Measurements from ENCODE around the gene RPTOR. TPM values are rescaled to one million over a fixed set of nuclear protein-coding genes. Genes with fewer than 3 reads are reported as not detected.
A peak's percentile ranks its signal among the peaks of the same experiment; 100 is the strongest.

RPTOR gene
- polyA plus RNA-seq, 3 donors from 2014 or later: 1.8 to 10.2 (median 3.8) TPM

- H3K9me3 Mint-ChIP-seq: no peaks in the 10 kb centered on the region
- H3K4me1 Mint-ChIP-seq: peaks cover 25 to 47% of the 10 kb centered on the region in 2 donors
Measured at GRCh38 chr17:80545499-80545826, 825 bp downstream of the RPTOR start.

GRCh38 chr17:80546267-80546666 lies 1.6 kb downstream of the RPTOR start:
- Mint-ChIP-seq H3K27me3 (ENCODE audit: low read depth in 3 of 3) (peaks cover 6 to 9% (median 8%) of the 10 kb centered on the region in 3 donors), H3K27ac (no peak overlapping the region), H3K4me1 (peaks cover 26 to 51% of the 10 kb centered on the region in 2 donors), H3K36me3 (no peaks in the 10 kb centered on the region), H3K9me3 (no peaks in the 10 kb centered on the region), H3K4me3 (peak overlapping the region; percentile 63 to 91 (median 87))
- no peak for DNase-seq

More at GRCh38 chr17:80545499-80545826, 825 bp downstream of the RPTOR start:
- peak overlapping the region; percentile 86 to 91 (median 90) for H3K4me3 Mint-ChIP-seq
- DNase-seq: no peak
- peak overlapping the region in 3 of 6 donors; percentile 74 to 77 (median 74) for H3K27ac Mint-ChIP-seq
- peaks cover 6 to 10% (median 8%) of the 10 kb centered on the region in 3 donors for H3K27me3 Mint-ChIP-seq (ENCODE audit: low read depth in 3 of 3)
- no peaks in the 10 kb centered on the region for H3K36me3 Mint-ChIP-seq

- H3K9me3 Mint-ChIP-seq: no peaks in the 10 kb centered on the region
- peaks cover 12 to 21% of the 10 kb centered on the region in 2 donors for H3K4me1 Mint-ChIP-seq
- no peak overlapping the region for H3K27ac Mint-ChIP-seq
- no peaks in the 10 kb centered on the region for H3K36me3 Mint-ChIP-seq
- peaks cover 0 to 2% (median 0%) of the 10 kb centered on the region in 3 donors for H3K27me3 Mint-ChIP-seq (ENCODE audit: low read depth in 3 of 3)
- H3K4me3 Mint-ChIP-seq: no peak overlapping the region
- DNase-seq: no peak
Measured at GRCh38 chr17:80552523-80552922, 7.9 kb downstream of the RPTOR start.

- no peak for DNase-seq
- Mint-ChIP-seq H3K9me3 (no peaks in the 10 kb centered on the region), H3K36me3 (peaks cover 0 to 4% (median 0%) of the 10 kb centered on the region in 3 donors), H3K4me3 (no peak overlapping the region), H3K4me1 (peaks cover 13 to 25% of the 10 kb centered on the region in 2 donors), H3K27me3 (ENCODE audit: low read depth in 3 of 3) (peaks cover 0 to 4% (median 0%) of the 10 kb centered on the region in 3 donors), H3K27ac (no peak overlapping the region)
Measured at GRCh38 chr17:80555266-80555665, 10.6 kb downstream of the RPTOR start.

- Mint-ChIP-seq H3K27ac (no peak overlapping the region), H3K4me1 (peaks cover 8 to 19% of the 10 kb centered on the region in 2 donors), H3K36me3 (peaks cover 0 to 4% (median 0%) of the 10 kb centered on the region in 3 donors), H3K4me3 (no peak overlapping the region), H3K9me3 (no peaks in the 10 kb centered on the region), H3K27me3 (ENCODE audit: low read depth in 3 of 3) (peaks cover 0 to 3% (median 0%) of the 10 kb centered on the region in 3 donors)
- no peak for DNase-seq
Measured at GRCh38 chr17:80558046-80558445, 13.4 kb downstream of the RPTOR start.

GRCh38 chr17:80559825-80560251 lies 15.2 kb downstream of the RPTOR start:
- DNase-seq: no peak
- no peak overlapping the region for H3K4me3 Mint-ChIP-seq
- peaks cover 0 to 3% (median 0%) of the 10 kb centered on the region in 3 donors for H3K27me3 Mint-ChIP-seq (ENCODE audit: low read depth in 3 of 3)
- H3K36me3 Mint-ChIP-seq: peaks cover 0 to 4% (median 0%) of the 10 kb centered on the region in 3 donors
- no peak overlapping the region for H3K27ac Mint-ChIP-seq
- no peaks in the 10 kb centered on the region for H3K9me3 Mint-ChIP-seq
- peaks cover 13 to 26% of the 10 kb centered on the region in 2 donors for H3K4me1 Mint-ChIP-seq

- Mint-ChIP-seq H3K27me3 (ENCODE audit: low read depth in 3 of 3) (peaks cover 0 to 5% (median 0%) of the 10 kb centered on the region in 3 donors), H3K36me3 (peaks cover 0 to 4% (median 0%) of the 10 kb centered on the region in 3 donors), H3K4me1 (peaks cover 13 to 26% of the 10 kb centered on the region in 2 donors), H3K9me3 (no peaks in the 10 kb centered on the region), H3K27ac (no peak overlapping the region), H3K4me3 (no peak overlapping the region)
- DNase-seq: no peak
Measured at GRCh38 chr17:80561541-80562114, 17.0 kb downstream of the RPTOR start.

GRCh38 chr17:80564545-80564944 lies 19.9 kb downstream of the RPTOR start:
- no peak for DNase-seq
- H3K9me3 Mint-ChIP-seq: no peaks in the 10 kb centered on the region
- peak overlapping the region in 2 of 6 donors; percentile 3 to 37 for H3K27ac Mint-ChIP-seq
- no peak overlapping the region for H3K4me3 Mint-ChIP-seq
- peaks cover 0 to 2% (median 0%) of the 10 kb centered on the region in 3 donors for H3K27me3 Mint-ChIP-seq (ENCODE audit: low read depth in 3 of 3)
- H3K36me3 Mint-ChIP-seq: no peaks in the 10 kb centered on the region
- peaks cover 9 to 13% of the 10 kb centered on the region in 2 donors for H3K4me1 Mint-ChIP-seq

GRCh38 chr17:80565343-80566053 lies 20.9 kb downstream of the RPTOR start:
- DNase-seq: no peak
- Mint-ChIP-seq H3K27me3 (ENCODE audit: low read depth in 3 of 3) (peaks cover 0 to 2% (median 0%) of the 10 kb centered on the region in 3 donors), H3K4me1 (peaks cover 7 to 9% of the 10 kb centered on the region in 2 donors), H3K27ac (peak overlapping the region in 2 of 6 donors; percentile 9 to 17), H3K4me3 (no peak overlapping the region), H3K9me3 (no peaks in the 10 kb centered on the region), H3K36me3 (no peaks in the 10 kb centered on the region)

GRCh38 chr17:80566054-80566400 lies 21.4 kb downstream of the RPTOR start:
- Mint-ChIP-seq H3K27ac (no peak overlapping the region), H3K9me3 (no peaks in the 10 kb centered on the region), H3K36me3 (no peaks in the 10 kb centered on the region), H3K4me1 (peaks cover 7 to 9% of the 10 kb centered on the region in 2 donors), H3K4me3 (no peak overlapping the region), H3K27me3 (ENCODE audit: low read depth in 3 of 3) (peaks cover 0 to 2% (median 0%) of the 10 kb centered on the region in 3 donors)
- no peak for DNase-seq

GRCh38 chr17:80568246-80568645 lies 23.6 kb downstream of the RPTOR start:
- H3K4me1 Mint-ChIP-seq: peaks cover 7 to 10% of the 10 kb centered on the region in 2 donors
- H3K4me3 Mint-ChIP-seq: no peak overlapping the region
- no peak overlapping the region for H3K27ac Mint-ChIP-seq
- H3K9me3 Mint-ChIP-seq: no peaks in the 10 kb centered on the region
- DNase-seq: no peak
- H3K27me3 Mint-ChIP-seq (ENCODE audit: low read depth in 3 of 3): peaks cover 0 to 2% (median 2%) of the 10 kb centered on the region in 3 donors
- peaks cover 0 to 3% (median 0%) of the 10 kb centered on the region in 3 donors for H3K36me3 Mint-ChIP-seq

- H3K4me1 Mint-ChIP-seq: peaks cover 0 to 5% of the 10 kb centered on the region in 2 donors
- H3K27ac Mint-ChIP-seq: no peak overlapping the region
- H3K4me3 Mint-ChIP-seq: no peak overlapping the region
- H3K9me3 Mint-ChIP-seq: no peaks in the 10 kb centered on the region
- H3K36me3 Mint-ChIP-seq: peaks cover 0 to 3% (median 0%) of the 10 kb centered on the region in 3 donors
- no peak for DNase-seq
- peaks cover 0 to 2% (median 2%) of the 10 kb centered on the region in 3 donors for H3K27me3 Mint-ChIP-seq (ENCODE audit: low read depth in 3 of 3)
Measured at GRCh38 chr17:80569924-80570323, 25.3 kb downstream of the RPTOR start.

GRCh38 chr17:80573701-80574100 lies 29.1 kb downstream of the RPTOR start:
- H3K4me3 Mint-ChIP-seq: no peak overlapping the region
- H3K27ac Mint-ChIP-seq: peak overlapping the region in 1 of 6 donors; percentile 45
- peaks cover 0 to 3% (median 0%) of the 10 kb centered on the region in 3 donors for H3K36me3 Mint-ChIP-seq
- peaks cover 0 to 2% (median 2%) of the 10 kb centered on the region in 3 donors for H3K27me3 Mint-ChIP-seq (ENCODE audit: low read depth in 3 of 3)
- H3K4me1 Mint-ChIP-seq: peaks cover 6 to 12% of the 10 kb centered on the region in 2 donors
- H3K9me3 Mint-ChIP-seq: no peaks in the 10 kb centered on the region
- no peak for DNase-seq

GRCh38 chr17:80574496-80574895 lies 29.9 kb downstream of the RPTOR start:
- DNase-seq: no peak
- H3K36me3 Mint-ChIP-seq: peaks cover 0 to 3% (median 0%) of the 10 kb centered on the region in 3 donors
- no peaks in the 10 kb centered on the region for H3K9me3 Mint-ChIP-seq
- H3K4me1 Mint-ChIP-seq: peaks cover 6 to 12% of the 10 kb centered on the region in 2 donors
- H3K27ac Mint-ChIP-seq: no peak overlapping the region
- no peak overlapping the region for H3K4me3 Mint-ChIP-seq
- H3K27me3 Mint-ChIP-seq (ENCODE audit: low read depth in 3 of 3): peaks cover 0 to 2% (median 2%) of the 10 kb centered on the region in 3 donors

Measured in immature natural killer cell (primary cell).